ENCODE measurements around the gene NR3C2. TPM values are rescaled to one million over a fixed set of nuclear protein-coding genes. Genes with fewer than 3 reads are reported as not detected.

NR3C2 gene
- polyA plus RNA-seq, 1 experiment: 0.14 TPM

DNA sequence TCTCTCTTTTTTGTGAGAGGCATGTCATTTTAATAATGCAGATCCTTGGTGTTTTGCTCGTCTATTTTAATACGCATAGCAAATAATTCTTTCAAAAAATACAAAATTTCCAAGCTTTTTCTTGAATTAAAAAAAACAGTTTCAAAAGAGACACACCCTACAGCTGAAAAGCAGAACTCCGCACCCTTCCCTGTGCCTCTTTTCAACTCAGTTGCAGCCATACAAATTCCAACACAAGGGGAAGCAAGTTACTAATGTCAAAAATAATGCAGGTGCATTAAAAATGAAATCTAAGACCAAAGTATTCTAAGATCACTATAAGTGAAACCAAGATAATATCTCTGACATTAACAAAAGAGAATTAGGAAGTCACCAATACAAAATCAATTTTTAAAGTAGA, 66.6 kb downstream of the NR3C2 start:
- no peaks in the 10 kb centered on the region for H3K27me3 ChIP-seq (ENCODE audit: control insufficient read depth, insufficient read depth, low read length)
- no peak overlapping the region for H3K27ac ChIP-seq (ENCODE audit: low read depth, low read length)
- DNase-seq (ENCODE audit: low read depth, low spot score): no peak
- CTCF ChIA-PET: no interaction called here
- TF ChIP-seq, protein P1, sequence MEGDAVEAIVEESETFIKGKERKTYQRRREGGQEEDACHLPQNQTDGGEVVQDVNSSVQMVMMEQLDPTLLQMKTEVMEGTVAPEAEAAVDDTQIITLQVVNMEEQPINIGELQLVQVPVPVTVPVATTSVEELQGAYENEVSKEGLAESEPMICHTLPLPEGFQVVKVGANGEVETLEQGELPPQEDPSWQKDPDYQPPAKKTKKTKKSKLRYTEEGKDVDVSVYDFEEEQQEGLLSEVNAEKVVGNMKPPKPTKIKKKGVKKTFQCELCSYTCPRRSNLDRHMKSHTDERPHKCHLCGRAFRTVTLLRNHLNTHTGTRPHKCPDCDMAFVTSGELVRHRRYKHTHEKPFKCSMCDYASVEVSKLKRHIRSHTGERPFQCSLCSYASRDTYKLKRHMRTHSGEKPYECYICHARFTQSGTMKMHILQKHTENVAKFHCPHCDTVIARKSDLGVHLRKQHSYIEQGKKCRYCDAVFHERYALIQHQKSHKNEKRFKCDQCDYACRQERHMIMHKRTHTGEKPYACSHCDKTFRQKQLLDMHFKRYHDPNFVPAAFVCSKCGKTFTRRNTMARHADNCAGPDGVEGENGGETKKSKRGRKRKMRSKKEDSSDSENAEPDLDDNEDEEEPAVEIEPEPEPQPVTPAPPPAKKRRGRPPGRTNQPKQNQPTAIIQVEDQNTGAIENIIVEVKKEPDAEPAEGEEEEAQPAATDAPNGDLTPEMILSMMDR (IDR thresholded peaks at IDR 0.05; ENCODE audit: low read depth, low read length): no peak
- H3K9me3 ChIP-seq (ENCODE audit: control insufficient read depth, insufficient read depth, low read length): no peaks in the 10 kb centered on the region
- H3K4me3 ChIP-seq (ENCODE audit: low read depth, low read length): no peak overlapping the region
- POLR2A ChIA-PET: no interaction called here

DNA sequence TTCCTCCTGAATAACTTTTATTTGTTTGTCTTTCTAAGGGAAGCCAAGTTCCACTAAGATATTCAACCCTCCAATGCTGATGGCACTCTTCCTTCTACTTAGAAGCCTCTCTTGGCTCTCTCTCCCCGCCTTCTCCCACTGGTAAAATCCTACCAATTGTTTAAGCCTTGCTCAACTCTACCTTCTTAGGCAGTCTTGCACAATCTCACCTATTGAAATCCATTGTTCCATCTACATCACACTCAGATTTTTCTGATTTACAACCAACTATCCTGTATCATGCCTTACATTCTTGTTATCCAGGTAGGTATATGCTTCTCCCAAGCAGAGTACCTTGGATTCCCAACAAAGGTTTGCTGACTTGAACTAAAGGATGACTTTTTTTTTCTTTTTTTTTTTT, 69.1 kb downstream of the NR3C2 start:
- Histone ChIP-seq H3K27ac (ENCODE audit: low read depth, low read length) (no peak overlapping the region), H3K4me3 (ENCODE audit: low read depth, low read length) (no peak overlapping the region), H3K27me3 (ENCODE audit: control insufficient read depth, insufficient read depth, low read length) (no peaks in the 10 kb centered on the region), H3K9me3 (ENCODE audit: control insufficient read depth, insufficient read depth, low read length) (no peaks in the 10 kb centered on the region)
- ChIA-PET POLR2A (no interaction called here), CTCF (no interaction called here)
- DNase-seq (ENCODE audit: low read depth, low spot score): no peak
- TF ChIP-seq, protein P1 (IDR thresholded peaks at IDR 0.05; ENCODE audit: low read depth, low read length): no peak

DNA sequence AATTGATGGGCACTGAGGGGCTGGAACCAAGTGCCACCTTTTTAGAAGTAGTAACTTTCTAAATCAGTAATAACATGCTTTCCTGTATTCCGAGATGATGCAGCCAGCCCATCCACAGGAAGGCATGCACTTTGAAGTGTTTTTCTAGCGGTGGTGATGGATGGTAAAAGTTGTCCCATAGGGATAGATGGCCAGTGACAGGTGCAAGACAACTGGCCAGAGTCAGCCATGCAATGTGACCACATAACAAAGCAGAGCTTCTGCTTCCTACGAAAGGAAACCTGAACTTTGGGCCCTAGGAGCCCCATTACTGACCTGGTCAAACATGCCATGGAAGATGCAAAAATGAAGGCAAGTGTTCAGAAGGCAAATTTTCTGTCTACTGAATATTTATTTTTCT, 72.3 kb downstream of the NR3C2 start:
- ChIA-PET POLR2A (no interaction called here), CTCF (no interaction called here)
- Histone ChIP-seq H3K27me3 (ENCODE audit: control insufficient read depth, insufficient read depth, low read length) (no peaks in the 10 kb centered on the region), H3K4me3 (ENCODE audit: low read depth, low read length) (no peak overlapping the region), H3K9me3 (ENCODE audit: control insufficient read depth, insufficient read depth, low read length) (no peaks in the 10 kb centered on the region), H3K27ac (ENCODE audit: low read depth, low read length) (no peak overlapping the region)
- TF ChIP-seq, protein P1 (IDR thresholded peaks at IDR 0.05; ENCODE audit: low read depth, low read length): no peak
- DNase-seq (ENCODE audit: low read depth, low spot score): no peak

DNA sequence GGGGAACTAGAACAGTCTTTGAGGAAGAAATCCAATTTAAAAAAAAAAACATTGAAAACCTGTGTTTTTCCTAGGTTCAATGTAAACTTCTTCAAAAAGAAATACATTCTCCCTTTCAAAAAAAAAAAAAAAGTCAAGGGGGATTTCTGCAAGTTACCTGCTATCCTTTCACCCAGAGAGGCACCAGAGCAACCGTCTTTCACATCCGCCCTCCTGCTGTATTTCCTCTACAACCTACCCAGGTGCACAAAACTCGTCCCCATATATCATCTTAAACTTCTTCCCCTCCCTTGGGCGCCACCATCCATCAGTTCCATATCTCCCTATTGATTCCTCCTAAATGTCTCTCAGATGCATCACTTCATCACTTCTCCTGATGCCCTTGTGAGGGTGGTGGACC, 74.5 kb downstream of the NR3C2 start:
- H3K27me3 ChIP-seq (ENCODE audit: control insufficient read depth, insufficient read depth, low read length): no peaks in the 10 kb centered on the region
- H3K27ac ChIP-seq (ENCODE audit: low read depth, low read length): no peak overlapping the region
- DNase-seq (ENCODE audit: low read depth, low spot score): no peak
- H3K9me3 ChIP-seq (ENCODE audit: control insufficient read depth, insufficient read depth, low read length): no peaks in the 10 kb centered on the region
- H3K4me3 ChIP-seq (ENCODE audit: low read depth, low read length): no peak overlapping the region
- ChIA-PET CTCF (no interaction called here), POLR2A (no interaction called here)
- TF ChIP-seq, protein P1 (IDR thresholded peaks at IDR 0.05; ENCODE audit: low read depth, low read length): no peak

DNA sequence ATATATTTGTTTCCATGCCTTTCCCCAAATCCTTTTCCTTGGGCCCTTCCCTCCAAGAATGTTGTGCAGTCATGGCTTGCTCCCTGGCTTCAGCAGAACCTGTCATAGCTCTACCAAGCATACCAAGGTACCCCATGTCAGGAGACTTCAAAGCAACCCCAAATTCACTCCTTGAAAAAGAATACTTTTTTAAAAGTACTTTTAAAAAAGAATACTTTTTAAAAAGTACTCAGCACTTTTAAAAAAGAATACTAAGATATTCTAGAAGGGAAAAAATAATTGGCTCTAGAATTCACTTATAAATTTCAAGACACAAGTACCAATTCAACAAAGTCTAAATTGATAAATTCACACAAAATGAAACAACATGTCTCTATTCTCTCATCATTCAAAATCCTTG, 76.0 kb downstream of the NR3C2 start:
- POLR2A ChIA-PET: no interaction called here

More for the DNA sequence above, 76.0 kb downstream of the NR3C2 start:
- H3K9me3 ChIP-seq (ENCODE audit: control insufficient read depth, insufficient read depth, low read length): no peaks in the 10 kb centered on the region
- no peaks in the 10 kb centered on the region for H3K27me3 ChIP-seq (ENCODE audit: control insufficient read depth, insufficient read depth, low read length)
- DNase-seq (ENCODE audit: low read depth, low spot score): no peak
- no peak overlapping the region for H3K27ac ChIP-seq (ENCODE audit: low read depth, low read length)
- CTCF ChIA-PET: no interaction called here
- TF ChIP-seq, protein P1 (IDR thresholded peaks at IDR 0.05; ENCODE audit: low read depth, low read length): no peak
- H3K4me3 ChIP-seq (ENCODE audit: low read depth, low read length): no peak overlapping the region

Data from AG04450 (cell line).